Measurements from ENCODE around the gene KLHL12. TPM values are rescaled to one million over a fixed set of nuclear protein-coding genes. Genes with fewer than 3 reads are reported as not detected.

Gene KLHL12
- polyA plus RNA-seq (2011; rRNA removed) = 42.3 and 54.2 TPM in 2 replicates
- 30.2 and 36.9 TPM in 2 replicates for polyA minus RNA-seq (2011; rRNA and poly(A)+ RNA removed)

- CTCF ChIA-PET = interaction anchor here (0.7 to 1.4 kb wide), 3 partner anchors 73 to 343 kb away, joined by 3 to 6 read pairs (median 5); no protein-coding TSS in a partner anchor
- POLR2A ChIA-PET = interaction anchor here (0.9 to 1.3 kb wide), 4 partner anchors 17 to 116 kb away, joined by 4 to 7 read pairs (median 6); partner anchors contain the start of genes PCAT6 and TMEM183A
- Histone ChIP-seq H3K27ac (ENCODE audit: low read depth, low read length) (peak within 1 kb of the TSS; percentile 91), H3K27me3 (ENCODE audit: control insufficient read depth, insufficient read depth, low read length) (no peaks in the 10 kb centered on the region), H3K4me3 (ENCODE audit: low read depth, low read length) (peak within 1 kb of the TSS; percentile 98), H3K9me3 (ENCODE audit: control insufficient read depth, insufficient read depth, low read length) (no peaks in the 10 kb centered on the region)
- peak; percentile 61 for TF ChIP-seq CTCF (IDR thresholded peaks at IDR 0.05; ENCODE audit: low read depth, low read length)
- DNase-seq (ENCODE audit: low read depth, low spot score) = peak; percentile 93
These were observed at the start of gene KLHL12 for GRCh38 chr1:202926581-202927491. TSS of gene KLHL12 (minus strand) at chr1:202927234. CDS start at chr1:202925162, 2,072 bp downstream.

GRCh38 chr1:202976633-202977032, 49.6 kb upstream of the KLHL12 start:
- no peaks in the 10 kb centered on the region for H3K9me3 ChIP-seq (ENCODE audit: control insufficient read depth, insufficient read depth, low read length)
- DNase-seq (ENCODE audit: low read depth, low spot score) = no peak
- ChIA-PET POLR2A (interaction anchor here (0.5 kb wide), 1 partner anchor 835 kb away, joined by 3 read pairs; no protein-coding TSS in a partner anchor), CTCF (no interaction called here)
- no peak overlapping the region for H3K27ac ChIP-seq (ENCODE audit: low read depth, low read length)
- H3K4me3 ChIP-seq (ENCODE audit: low read depth, low read length) = no peak overlapping the region
- no peak for TF ChIP-seq CTCF (IDR thresholded peaks at IDR 0.05; ENCODE audit: low read depth, low read length)
- peaks cover 37% of the 10 kb centered on the region for H3K27me3 ChIP-seq (ENCODE audit: control insufficient read depth, insufficient read depth, low read length)

GRCh38 chr1:202974856-202975255, 47.8 kb upstream of the KLHL12 start:
- Histone ChIP-seq H3K27me3 (ENCODE audit: control insufficient read depth, insufficient read depth, low read length) (peaks cover 31% of the 10 kb centered on the region), H3K9me3 (ENCODE audit: control insufficient read depth, insufficient read depth, low read length) (no peaks in the 10 kb centered on the region), H3K4me3 (ENCODE audit: low read depth, low read length) (no peak overlapping the region), H3K27ac (ENCODE audit: low read depth, low read length) (no peak overlapping the region)
- no peak for DNase-seq (ENCODE audit: low read depth, low spot score)
- TF ChIP-seq CTCF (IDR thresholded peaks at IDR 0.05; ENCODE audit: low read depth, low read length) = no peak
- CTCF ChIA-PET = no interaction called here
- POLR2A ChIA-PET = no interaction called here

GRCh38 chr1:202972046-202972445, 45.0 kb upstream of the KLHL12 start:
- H3K27me3 ChIP-seq (ENCODE audit: control insufficient read depth, insufficient read depth, low read length) = peaks cover 12% of the 10 kb centered on the region
- DNase-seq (ENCODE audit: low read depth, low spot score) = no peak
- no peak overlapping the region for H3K27ac ChIP-seq (ENCODE audit: low read depth, low read length)
- POLR2A ChIA-PET = no interaction called here
- CTCF ChIA-PET = interaction anchor here (2.4 kb wide), 1 partner anchor 27 kb away, joined by 11 read pairs; no protein-coding TSS in a partner anchor
- H3K4me3 ChIP-seq (ENCODE audit: low read depth, low read length) = no peak overlapping the region
- H3K9me3 ChIP-seq (ENCODE audit: control insufficient read depth, insufficient read depth, low read length) = no peaks in the 10 kb centered on the region
- TF ChIP-seq CTCF (IDR thresholded peaks at IDR 0.05; ENCODE audit: low read depth, low read length) = no peak

- ChIA-PET POLR2A (no interaction called here), CTCF (interaction anchor here (0.6 to 1.7 kb wide), 3 partner anchors 13 to 41 kb away, joined by 4 read pairs; no protein-coding TSS in a partner anchor)
- no peaks in the 10 kb centered on the region for H3K27me3 ChIP-seq (ENCODE audit: control insufficient read depth, insufficient read depth, low read length)
- no peaks in the 10 kb centered on the region; the same call in 1 of the 2 replicates for H3K9me3 ChIP-seq (ENCODE audit: control insufficient read depth, insufficient read depth, low read length)
- H3K27ac ChIP-seq (ENCODE audit: low read depth, low read length) = no peak overlapping the region
- no peak overlapping the region for H3K4me3 ChIP-seq (ENCODE audit: low read depth, low read length)
- no peak for DNase-seq (ENCODE audit: low read depth, low spot score)
- peak; percentile 81 for TF ChIP-seq CTCF (IDR thresholded peaks at IDR 0.05; ENCODE audit: low read depth, low read length)
These were observed 41.9 kb upstream of the KLHL12 start for GRCh38 chr1:202968895-202969295.
